NCI-H524 treated with DMSO at 0.1 percent for 48 hours (cell line): ENCODE results near the gene TNFRSF12A.

ENCODE experiments used
- DNase-seq: peaks from one replicate; lab custom pipeline; 2025; lab: John Stamatoyannopoulos, UW

TNFRSF12A gene

GRCh38 chr16:3020247-3020603 lies at the start of gene TNFRSF12A:
TSS of gene TNFRSF12A (plus strand) at chr16:3020368. CDS start at chr16:3020398, 30 bp downstream.
- no peak for DNase-seq

DNA sequence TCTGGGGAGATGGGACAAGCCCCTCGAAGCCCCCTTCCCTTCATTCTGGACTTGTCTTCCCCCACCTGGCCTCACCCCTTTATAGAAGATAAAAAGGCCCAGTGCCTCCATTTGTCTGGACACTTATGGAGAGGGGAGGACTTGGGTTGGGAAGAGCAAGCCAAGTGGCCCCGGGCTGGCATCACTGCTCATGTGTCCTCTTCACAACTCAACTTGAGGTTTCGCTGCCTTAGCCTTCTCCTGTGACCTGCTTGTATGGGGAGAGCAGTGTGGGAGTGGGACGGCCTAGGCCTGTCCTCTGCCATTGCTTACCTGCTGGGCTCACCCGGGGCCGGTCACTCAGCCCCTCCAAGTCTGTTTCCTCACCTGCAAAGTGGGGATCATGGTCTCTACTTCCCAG lies 49.6 kb upstream of the TNFRSF12A start:
- no peak for DNase-seq

DNA sequence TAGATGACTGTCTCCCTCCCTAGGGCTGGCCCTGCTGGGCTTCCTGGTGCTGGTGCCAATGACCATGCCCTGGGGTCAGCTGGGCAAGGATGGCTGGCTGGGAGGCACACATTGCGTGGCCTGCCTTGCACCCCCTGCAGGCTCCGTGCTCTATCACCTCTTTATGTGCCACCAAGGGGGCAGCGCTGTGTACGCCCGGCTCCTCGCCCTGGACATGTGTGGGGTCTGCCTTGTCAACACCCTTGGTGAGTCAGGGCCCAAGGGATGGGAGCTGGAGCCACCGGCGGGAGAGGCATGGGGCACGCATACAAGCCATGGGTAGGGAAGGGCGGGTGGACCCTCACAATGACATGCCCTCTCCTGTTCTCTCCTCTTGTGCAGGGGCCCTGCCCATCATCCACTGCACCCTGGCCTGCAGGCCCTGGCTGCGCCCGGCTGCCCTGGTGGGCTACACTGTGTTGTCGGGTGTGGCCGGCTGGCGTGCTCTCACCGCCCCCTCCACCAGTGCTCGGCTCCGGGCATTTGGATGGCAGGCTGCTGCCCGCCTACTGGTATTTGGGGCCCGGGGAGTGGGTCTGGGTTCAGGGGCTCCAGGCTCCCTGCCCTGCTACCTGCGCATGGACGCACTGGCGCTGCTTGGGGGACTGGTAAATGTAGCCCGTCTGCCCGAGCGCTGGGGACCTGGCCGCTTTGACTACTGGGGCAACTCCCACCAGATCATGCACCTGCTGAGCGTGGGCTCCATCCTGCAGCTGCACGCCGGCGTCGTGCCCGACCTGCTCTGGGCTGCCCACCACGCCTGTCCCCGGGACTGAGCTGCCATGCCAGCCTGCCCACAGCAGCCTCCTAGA lies 48.8 kb upstream of the TNFRSF12A start:
- no peak for DNase-seq

- DNase-seq, result no peak
Observed at GRCh38 chr16:2971985-2972784, 48.0 kb upstream of the TNFRSF12A start.

DNA sequence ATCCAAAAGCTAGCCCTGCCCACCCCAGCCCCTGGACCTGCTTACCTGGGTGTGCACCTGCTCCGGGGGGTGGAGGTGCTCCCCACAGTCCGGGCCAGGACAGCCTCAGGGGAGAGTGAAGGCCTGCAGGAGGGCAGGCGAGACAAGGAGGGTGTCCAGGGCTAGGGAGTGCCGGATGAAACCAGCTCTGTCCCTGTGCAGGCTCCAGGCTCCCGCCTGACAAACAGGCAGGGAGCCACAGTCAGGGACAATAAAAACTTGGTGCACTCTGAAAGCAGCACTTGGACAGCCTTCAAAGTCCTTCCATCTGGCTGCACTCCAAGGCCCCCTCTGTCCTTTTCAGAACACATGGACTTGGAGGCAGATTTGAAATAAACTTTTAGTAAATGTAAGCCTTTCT lies 47.1 kb upstream of the TNFRSF12A start:
- no peak for DNase-seq

DNA sequence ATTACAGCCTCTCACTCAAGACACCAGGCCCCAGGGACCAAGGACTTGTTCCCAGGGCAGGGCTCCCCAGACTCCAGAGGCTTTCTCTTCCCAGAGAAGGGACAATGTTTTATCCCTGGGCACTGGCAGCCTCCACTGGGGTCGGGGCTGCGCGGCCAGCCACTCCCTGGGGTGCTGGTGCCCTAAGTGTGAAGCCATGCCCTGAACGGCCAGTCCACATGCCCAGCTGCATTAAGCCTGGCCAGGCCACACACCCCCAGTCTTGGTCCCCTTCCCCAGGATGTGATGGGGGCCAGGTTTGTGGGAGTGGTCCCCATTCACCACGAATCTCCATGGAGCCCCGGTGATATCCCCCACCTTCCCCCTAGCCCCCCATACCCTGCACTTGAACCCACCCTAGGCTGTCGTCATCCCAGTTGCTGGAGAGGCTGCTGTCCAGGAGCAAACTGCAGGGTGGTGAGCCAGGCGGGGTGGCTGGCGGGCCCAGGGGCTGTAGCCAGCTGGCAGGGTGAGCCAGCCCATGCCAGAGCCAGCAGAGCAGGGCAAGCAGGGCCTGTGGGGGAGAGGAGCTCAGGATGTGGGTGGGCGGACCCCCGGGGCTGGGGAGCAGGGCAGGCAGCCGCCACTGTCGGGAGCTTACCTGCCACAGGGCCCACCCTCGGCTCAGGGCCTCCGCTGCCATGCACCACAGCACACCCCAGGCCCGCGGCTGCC lies 46.4 kb upstream of the TNFRSF12A start:
- no peak for DNase-seq

GRCh38 chr16:2974319-2975056 lies 45.7 kb upstream of the TNFRSF12A start:
- DNase-seq, result no peak

DNA sequence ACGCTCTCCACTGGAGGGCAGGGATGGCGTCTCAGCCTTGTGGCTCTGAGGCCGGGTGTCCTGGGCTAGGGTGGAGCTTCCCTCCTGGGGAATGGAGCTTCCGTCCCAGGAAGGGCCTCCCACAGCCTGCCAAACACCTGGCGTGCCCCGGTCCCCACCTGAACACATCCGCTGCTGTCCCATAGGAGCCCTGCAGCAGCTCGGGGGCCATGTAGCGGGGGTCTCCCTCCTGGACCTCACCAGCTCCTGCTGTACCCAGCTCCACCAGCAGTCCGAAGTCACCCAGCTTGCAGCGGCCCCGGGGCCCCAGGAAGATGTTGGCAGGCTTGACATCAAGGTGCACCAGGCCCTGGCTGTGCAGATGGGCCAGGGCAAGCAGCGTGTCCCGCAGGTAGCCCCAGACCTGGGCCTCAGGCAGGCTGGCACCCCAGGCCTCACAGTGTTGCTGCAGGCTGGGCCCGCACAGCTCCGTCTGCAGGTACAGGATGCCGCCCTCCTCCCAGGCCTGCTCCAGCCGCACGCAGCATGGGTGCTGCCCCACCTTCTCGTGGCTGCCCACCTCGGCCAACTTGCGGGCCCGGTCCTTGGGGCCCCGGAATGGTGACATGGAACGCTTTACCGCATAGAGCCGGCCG lies 44.9 kb upstream of the TNFRSF12A start:
- DNase-seq, result no peak

DNA sequence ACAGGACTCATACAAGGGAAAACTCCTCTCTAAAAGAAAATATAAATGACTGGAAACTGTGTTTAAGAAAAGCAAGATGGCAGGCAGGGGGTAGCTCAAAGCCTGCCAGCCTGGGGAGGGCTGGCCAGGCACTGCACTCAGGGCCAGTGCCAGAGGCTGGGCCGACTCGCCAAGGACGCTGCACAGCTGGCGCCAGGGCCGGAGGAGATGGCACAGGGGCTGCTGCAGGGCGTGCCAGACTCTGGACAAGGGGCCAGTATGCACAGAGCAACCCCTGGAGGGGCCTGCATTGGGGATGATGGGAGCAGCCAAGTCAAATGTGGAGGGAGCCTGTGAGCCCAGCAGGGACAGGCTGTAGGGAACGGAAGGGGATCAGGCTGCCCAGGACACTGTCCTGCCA lies 44.0 kb upstream of the TNFRSF12A start:
- DNase-seq, result no peak

GRCh38 chr16:2976673-2977072 lies 43.5 kb upstream of the TNFRSF12A start:
- DNase-seq, result no peak

DNA sequence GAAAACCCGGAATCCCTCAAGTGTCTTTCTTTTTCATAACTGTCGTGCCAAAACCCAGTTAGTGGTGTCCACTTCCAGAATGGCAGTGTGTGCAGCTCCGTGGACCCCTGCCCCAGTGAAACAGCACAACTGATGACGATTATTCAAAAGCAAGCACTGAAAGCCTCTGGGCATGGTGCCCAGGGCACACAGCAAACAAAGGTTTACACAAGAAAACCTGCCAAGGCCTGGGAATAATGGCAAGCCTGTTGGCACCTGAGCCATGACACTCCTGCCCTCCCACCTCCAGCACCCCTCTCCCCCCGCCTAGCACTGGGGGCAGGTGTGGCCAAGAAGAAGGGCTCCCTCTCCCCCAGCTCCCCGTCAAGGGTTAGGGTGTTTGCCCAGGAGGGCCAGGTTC lies 42.7 kb upstream of the TNFRSF12A start:
- no peak for DNase-seq

DNA sequence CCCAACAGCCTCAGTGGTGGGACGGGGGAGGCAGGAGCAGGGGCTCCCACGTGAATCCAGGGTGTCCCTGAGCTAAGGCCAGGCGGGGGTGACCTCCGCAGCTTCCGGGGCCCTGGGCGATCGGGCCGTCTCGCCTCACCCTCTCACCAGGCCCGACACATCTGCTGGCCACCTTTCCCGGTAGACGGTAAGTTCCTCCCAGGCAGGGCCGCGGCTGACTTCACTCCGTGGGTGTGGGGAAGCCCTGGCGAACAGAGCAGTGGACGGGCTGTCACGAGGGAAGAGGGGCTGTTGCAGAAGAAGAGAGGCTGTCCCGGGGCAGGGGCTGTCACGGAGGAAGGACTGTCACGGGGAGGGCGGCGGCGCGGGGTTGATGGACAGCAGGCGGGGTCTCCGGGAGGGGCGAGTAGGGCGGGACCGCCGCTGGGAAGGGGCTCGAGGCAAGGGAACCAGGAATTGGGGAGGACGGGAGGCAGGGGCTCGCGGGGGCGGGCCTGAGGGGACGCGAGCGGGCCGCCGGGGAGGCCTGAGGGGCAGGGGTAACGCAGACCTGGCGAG lies 40.4 kb upstream of the TNFRSF12A start:
- DNase-seq, result no peak

DNA sequence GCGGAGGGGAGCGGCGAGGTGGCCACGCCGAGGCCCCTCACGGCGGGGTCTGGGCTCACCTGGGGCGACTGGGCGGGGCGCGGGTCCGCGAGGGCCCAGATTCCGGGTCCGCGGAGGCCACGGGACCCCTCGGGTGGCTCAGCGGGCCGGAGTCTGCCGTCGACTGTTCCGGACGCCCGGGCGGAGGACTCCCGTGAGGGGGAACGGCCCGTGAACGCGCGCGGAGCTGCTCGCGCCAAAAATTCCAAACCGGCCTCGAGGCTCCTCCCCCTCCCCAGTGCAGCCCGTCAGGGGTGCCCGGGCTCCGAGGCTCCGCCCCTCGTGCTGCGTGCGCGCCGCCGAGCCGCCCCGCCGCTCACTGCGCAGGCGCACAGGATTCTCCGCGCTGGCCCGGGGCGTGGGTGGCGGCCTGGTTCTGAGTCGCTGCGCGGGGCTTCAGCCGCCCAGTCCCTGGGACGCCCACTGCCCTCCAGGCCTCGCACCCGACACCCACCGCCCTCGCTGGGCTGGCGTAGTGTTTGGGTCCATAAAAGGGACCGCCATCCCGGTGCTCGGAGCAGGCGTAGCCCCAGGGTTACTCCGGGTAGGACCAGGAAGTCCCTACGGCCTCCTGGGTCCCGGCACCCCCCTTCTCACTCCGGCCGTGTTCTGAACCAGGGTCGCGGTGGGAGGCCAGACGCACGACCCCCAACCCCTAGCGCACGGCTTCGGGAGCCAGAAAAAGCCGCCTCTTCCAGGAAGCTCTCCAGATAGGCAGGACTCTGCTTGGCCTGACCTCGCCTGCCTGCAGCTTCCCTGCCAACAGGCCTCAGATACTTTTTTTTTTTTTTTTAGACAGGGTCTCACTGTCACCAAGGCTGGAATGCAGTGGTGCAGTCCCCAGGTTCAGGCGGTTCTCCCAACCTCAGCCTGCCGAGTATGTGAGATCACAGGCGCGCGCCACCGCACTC lies 39.7 kb upstream of the TNFRSF12A start, which contains the start of gene PKMYT1:
TSS of gene PKMYT1 (minus strand) at position 220 of the 950 bp plus-strand sequence. CDS start 789 bp downstream, outside the sequence.
- DNase-seq, result no peak

GRCh38 chr16:2981177-2981898 lies 38.8 kb upstream of the TNFRSF12A start:
- no peak for DNase-seq

GRCh38 chr16:2981899-2982250 lies 38.3 kb upstream of the TNFRSF12A start:
- no peak for DNase-seq

- no peak for DNase-seq
Observed at GRCh38 chr16:2982402-2982801, 37.8 kb upstream of the TNFRSF12A start.

DNA sequence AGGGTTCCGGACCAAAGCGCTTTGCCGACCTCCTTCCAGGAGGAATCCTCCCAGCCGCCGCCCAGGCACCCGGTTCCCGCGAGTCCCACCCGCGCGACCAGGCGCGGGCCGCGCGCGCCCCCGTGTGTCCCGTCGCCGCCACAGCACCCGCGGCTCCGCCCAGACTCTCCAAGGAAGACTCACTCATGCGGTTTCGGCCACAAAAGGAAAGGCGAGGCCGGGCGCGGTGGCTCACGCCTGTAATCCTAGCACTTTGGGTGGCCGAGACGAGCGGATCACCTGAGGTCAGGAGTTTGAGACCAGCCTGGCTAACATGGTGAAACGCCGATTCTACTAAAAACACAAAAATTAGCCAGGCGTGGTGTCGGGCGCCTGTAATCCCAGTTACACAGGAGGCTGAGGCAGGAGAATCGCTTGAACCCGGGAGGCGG lies 36.4 kb upstream of the TNFRSF12A start:
- no peak for DNase-seq

GRCh38 chr16:2985462-2985861 lies 34.7 kb upstream of the TNFRSF12A start:
- no peak for DNase-seq

DNA sequence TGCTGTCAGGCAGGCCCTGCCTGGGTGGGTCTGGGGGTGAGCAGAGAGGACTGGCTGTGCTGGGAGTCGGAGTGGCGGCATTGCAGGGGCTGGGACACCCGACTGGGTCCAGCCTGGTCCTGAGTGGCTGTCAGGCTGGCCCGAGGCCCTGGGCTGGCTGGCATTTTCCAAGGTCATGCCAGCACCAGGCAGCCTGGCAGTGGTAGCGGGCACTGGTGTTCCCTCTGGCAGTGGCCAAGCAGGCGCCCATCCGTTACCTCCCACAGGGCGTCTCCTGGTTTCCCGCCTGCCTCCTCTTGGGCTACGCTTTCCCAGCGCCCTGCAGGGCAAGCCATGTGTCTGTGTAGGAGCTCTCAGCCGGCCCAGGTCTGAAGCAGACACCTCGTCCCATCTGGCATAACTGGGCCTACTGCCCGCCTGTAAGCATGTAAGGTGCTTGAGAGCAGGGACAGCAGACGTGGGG lies 34.2 kb upstream of the TNFRSF12A start:
- peak; percentile 93 for DNase-seq
